ENCODE measurements around the gene SH3BGR.

Gene SH3BGR

DNA sequence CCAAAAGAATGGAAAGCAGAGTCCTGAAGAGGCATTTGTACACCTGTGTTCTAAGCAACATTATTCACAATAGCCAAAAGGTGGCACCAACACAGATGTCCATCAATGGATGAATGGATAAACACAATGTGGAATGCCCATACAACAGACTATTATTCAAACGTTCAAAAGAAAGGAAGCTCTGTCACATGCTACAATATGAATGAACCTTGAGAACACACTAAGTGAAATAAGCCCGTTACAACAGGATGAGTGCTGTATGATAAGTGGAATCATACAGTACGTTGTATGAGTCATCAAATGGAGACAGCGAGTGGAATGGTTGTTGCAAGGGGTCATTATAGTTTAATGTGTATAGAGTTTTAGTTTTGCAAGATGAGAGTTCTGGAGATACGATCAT lies 80.1 kb downstream of the SH3BGR start:
- H3K9ac ChIP-seq: no peak overlapping the region
- no peak overlapping the region for H3K27ac ChIP-seq
- no peaks in the 10 kb centered on the region for H3K36me3 ChIP-seq (ENCODE audit: insufficient read depth)
- no peak overlapping the region for H3K4me3 ChIP-seq (IDR thresholded peaks at IDR 0.05; ENCODE audit: insufficient read depth, low read depth, low read length)
- no peaks in the 10 kb centered on the region for H4K20me1 ChIP-seq (ENCODE audit: insufficient read depth)
- no peak overlapping the region for H2AFZ ChIP-seq (ENCODE audit: low read depth)
- TF ChIP-seq, protein P1, sequence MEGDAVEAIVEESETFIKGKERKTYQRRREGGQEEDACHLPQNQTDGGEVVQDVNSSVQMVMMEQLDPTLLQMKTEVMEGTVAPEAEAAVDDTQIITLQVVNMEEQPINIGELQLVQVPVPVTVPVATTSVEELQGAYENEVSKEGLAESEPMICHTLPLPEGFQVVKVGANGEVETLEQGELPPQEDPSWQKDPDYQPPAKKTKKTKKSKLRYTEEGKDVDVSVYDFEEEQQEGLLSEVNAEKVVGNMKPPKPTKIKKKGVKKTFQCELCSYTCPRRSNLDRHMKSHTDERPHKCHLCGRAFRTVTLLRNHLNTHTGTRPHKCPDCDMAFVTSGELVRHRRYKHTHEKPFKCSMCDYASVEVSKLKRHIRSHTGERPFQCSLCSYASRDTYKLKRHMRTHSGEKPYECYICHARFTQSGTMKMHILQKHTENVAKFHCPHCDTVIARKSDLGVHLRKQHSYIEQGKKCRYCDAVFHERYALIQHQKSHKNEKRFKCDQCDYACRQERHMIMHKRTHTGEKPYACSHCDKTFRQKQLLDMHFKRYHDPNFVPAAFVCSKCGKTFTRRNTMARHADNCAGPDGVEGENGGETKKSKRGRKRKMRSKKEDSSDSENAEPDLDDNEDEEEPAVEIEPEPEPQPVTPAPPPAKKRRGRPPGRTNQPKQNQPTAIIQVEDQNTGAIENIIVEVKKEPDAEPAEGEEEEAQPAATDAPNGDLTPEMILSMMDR (conservative IDR thresholded peaks at IDR 0.05; ENCODE audit: low read depth, low read length): no peak
- H3K4me2 ChIP-seq: no peak overlapping the region
- no peaks in the 10 kb centered on the region for H3K79me2 ChIP-seq (ENCODE audit: insufficient read depth, low read depth)
- H3K4me1 ChIP-seq (ENCODE audit: low read depth, poor library complexity, severe bottlenecking): no peaks in the 10 kb centered on the region
- no peaks in the 10 kb centered on the region for H3K27me3 ChIP-seq (ENCODE audit: insufficient read depth, low read depth)

DNA sequence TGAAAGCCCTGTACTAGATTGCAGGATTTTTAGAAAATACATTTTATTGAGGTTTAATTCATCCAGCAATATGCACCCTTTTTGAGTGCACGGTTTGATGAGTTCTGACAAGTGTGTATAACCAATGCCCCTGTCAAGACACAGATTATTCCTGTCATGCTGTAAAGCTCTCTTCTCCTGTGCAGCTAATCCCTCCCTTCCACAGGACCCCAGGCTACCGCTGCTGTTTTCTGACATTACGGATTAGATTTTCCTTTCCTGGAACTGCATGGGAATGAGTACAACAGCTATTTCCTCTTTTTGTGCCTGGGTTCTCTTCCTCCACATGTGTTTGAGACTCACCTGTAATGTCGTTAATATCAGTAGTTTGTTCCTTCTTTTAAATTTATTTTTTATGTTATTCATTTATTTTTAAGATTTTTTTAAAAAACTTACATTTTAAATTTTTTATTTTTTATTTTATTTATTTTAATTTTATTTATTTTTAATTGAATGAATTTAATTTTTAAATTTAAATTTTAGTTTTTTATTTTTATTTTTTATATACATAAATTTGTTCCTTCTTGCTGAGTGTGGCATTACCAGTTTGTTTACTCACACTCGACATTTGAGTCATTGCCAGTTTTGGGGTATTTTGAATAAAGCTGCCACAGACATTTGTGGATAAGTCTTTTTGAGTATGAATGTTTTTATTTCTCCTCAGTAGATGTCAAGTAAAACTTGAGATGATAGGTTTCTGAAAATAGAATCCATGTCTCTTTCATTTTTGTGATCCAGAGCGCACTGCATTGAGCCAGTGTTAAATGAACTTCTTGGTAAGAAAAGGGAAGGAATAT lies 82.0 kb downstream of the SH3BGR start:
- no peak overlapping the region for H3K4me2 ChIP-seq
- no peaks in the 10 kb centered on the region for H3K36me3 ChIP-seq (ENCODE audit: insufficient read depth)
- no peak overlapping the region for H2AFZ ChIP-seq (ENCODE audit: low read depth)
- no peaks in the 10 kb centered on the region for H3K27me3 ChIP-seq (ENCODE audit: insufficient read depth, low read depth)
- H4K20me1 ChIP-seq (ENCODE audit: insufficient read depth): no peaks in the 10 kb centered on the region
- TF ChIP-seq, protein P1 (conservative IDR thresholded peaks at IDR 0.05; ENCODE audit: low read depth, low read length): no peak
- no peak overlapping the region for H3K4me3 ChIP-seq (IDR thresholded peaks at IDR 0.05; ENCODE audit: insufficient read depth, low read depth, low read length)
- H3K9ac ChIP-seq: no peak overlapping the region
- no peak overlapping the region for H3K27ac ChIP-seq
- H3K4me1 ChIP-seq (ENCODE audit: low read depth, poor library complexity, severe bottlenecking): peaks cover 8% of the 10 kb centered on the region
- H3K79me2 ChIP-seq (ENCODE audit: insufficient read depth, low read depth): no peaks in the 10 kb centered on the region

DNA sequence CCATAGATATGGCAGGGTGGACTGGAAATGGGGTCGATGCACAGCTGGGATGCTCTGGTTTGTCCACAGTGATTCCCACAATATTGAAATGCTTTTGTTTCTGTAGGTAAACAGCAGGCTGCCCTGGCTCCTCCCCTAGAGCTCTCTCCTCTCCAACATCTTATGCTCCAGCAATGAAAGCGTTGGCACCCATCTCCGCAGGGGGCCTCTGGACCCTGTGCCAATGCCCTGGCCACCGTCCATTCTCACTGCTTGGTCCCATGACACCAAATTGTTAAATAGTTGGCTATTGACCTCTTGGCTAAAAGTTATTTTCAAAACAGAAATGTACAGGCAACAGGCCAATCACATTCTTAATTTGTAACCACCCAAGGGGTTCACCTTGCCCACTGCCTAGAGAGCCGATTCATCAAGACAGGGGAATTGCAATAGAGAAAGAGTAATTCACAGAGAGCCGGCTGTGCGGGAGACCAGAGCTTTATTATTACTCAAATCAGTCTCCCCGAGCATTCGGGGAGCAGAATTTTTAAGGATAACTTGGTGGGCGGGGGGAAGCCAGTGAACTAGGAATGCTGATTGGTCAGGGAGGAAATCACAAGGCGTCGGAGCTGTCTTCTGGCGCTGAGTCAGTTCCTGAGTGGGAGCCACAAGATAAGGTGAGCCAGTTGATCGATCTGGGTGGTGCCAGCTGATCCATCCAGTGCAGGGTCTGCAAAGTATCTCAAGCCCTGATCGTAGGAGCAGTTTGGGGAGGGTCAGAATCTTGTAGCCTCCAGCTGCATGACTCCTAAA lies 84.1 kb downstream of the SH3BGR start:
- no peaks in the 10 kb centered on the region for H3K36me3 ChIP-seq (ENCODE audit: insufficient read depth)
- no peaks in the 10 kb centered on the region for H4K20me1 ChIP-seq (ENCODE audit: insufficient read depth)
- H3K79me2 ChIP-seq (ENCODE audit: insufficient read depth, low read depth): no peaks in the 10 kb centered on the region
- no peak overlapping the region for H3K4me2 ChIP-seq
- TF ChIP-seq, protein P1 (conservative IDR thresholded peaks at IDR 0.05; ENCODE audit: low read depth, low read length): no peak
- H3K27me3 ChIP-seq (ENCODE audit: insufficient read depth, low read depth): no peaks in the 10 kb centered on the region
- H2AFZ ChIP-seq (ENCODE audit: low read depth): no peak overlapping the region
- no peak overlapping the region for H3K27ac ChIP-seq
- no peak overlapping the region for H3K9ac ChIP-seq
- peaks cover 20% of the 10 kb centered on the region for H3K4me1 ChIP-seq (ENCODE audit: low read depth, poor library complexity, severe bottlenecking)
- no peak overlapping the region for H3K4me3 ChIP-seq (IDR thresholded peaks at IDR 0.05; ENCODE audit: insufficient read depth, low read depth, low read length)

DNA sequence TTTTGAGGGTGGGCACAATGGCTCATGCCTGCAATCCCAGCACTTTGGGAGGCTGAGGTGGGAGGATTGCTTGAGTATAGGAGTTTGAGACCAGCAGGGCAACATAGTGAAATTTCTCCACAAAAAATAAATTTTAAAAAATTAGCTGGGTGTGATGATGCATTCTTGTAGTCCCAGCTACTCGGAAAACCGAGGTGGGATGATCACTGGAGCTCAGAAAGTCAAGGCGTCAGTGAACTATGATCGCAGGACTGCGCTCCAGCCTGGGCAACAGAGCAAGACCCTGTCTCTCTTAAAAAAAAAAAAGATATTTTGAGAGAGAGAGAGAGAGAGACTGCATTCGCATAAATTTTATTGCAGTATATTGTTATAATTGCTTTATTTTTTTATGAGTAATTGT lies 85.1 kb downstream of the SH3BGR start:
- H3K4me3 ChIP-seq (IDR thresholded peaks at IDR 0.05; ENCODE audit: insufficient read depth, low read depth, low read length): no peak overlapping the region
- TF ChIP-seq, protein P1 (conservative IDR thresholded peaks at IDR 0.05; ENCODE audit: low read depth, low read length): no peak
- H3K27me3 ChIP-seq (ENCODE audit: insufficient read depth, low read depth): no peaks in the 10 kb centered on the region
- no peak overlapping the region for H2AFZ ChIP-seq (ENCODE audit: low read depth)
- no peaks in the 10 kb centered on the region for H3K36me3 ChIP-seq (ENCODE audit: insufficient read depth)
- H3K9ac ChIP-seq: no peak overlapping the region
- no peak overlapping the region for H3K27ac ChIP-seq
- no peaks in the 10 kb centered on the region for H3K79me2 ChIP-seq (ENCODE audit: insufficient read depth, low read depth)
- H4K20me1 ChIP-seq (ENCODE audit: insufficient read depth): no peaks in the 10 kb centered on the region
- H3K4me2 ChIP-seq: no peak overlapping the region
- peaks cover 23% of the 10 kb centered on the region for H3K4me1 ChIP-seq (ENCODE audit: low read depth, poor library complexity, severe bottlenecking)

Measured in KMS-11 (cell line).